Transverse colon (tissue), 4 donors: ENCODE results near the gene SOCS1. TPM values are rescaled to one million over a fixed set of nuclear protein-coding genes. Genes with fewer than 3 reads are reported as not detected.

Source experiments
- DNase-seq: peaks from one replicate; pipeline ENCODE4 v3.0.0-alpha.2; 2019
- H3K27ac ChIP-seq, 4 donors: fragments of 200-600 bp; sonication (generic); 2 replicates each; pipeline ENCODE4 v1.5.1; 2016 to 2018; ENCODE audit warnings: inconsistent platforms in 4 of 4
- H3K27me3 ChIP-seq: fragments of 200-600 bp; sonication (generic); 2 replicates; pipeline ENCODE4 v1.5.1; 2017; ENCODE audit warnings: inconsistent platforms
- H3K36me3 ChIP-seq, 4 donors: fragments of 200-600 bp; sonication (generic); 2 replicates each; pipeline ENCODE4 v1.5.1; 2017 to 2019; ENCODE audit warnings: inconsistent platforms in 4 of 4
- H3K4me1 ChIP-seq, 4 donors: fragments of 200-600 bp; sonication (generic); 2 replicates each; pipeline ENCODE4 v1.5.1; 2017 to 2020; ENCODE audit warnings: inconsistent platforms in 4 of 4
- H3K4me3 ChIP-seq, 4 donors: fragments of 200-600 bp; sonication (generic); 1 replicate in 1 of 4; 2 replicates in 3 of 4; pipeline versions ENCODE4 v1.5.1 to v1.6.1; 2017 to 2019; ENCODE audit warnings: inconsistent platforms in 4 of 4
- H3K9me3 ChIP-seq, 2 donors: fragments of 200-600 bp; sonication (generic); 2 replicates each; pipeline ENCODE4 v1.5.1; 2017 to 2019; ENCODE audit warnings: inconsistent platforms in 2 of 2
- CTCF ChIP-seq, 5 experiments: fragments of 200-600 bp in 3 of 5; fragments of 450-650 bp in 2 of 5; sonication (generic) in 3 of 5; IDR thresholded peaks; 1 replicate in 2 of 5; 2 replicates in 3 of 5; pipeline ENCODE4 v1.5.1; 2016 to 2017; ENCODE audit warnings: antibody characterized with exemption in 5 of 5, inconsistent platforms in 3 of 5, mild to moderate bottlenecking in 2 of 5, moderate library complexity in 1 of 5
- EP300 ChIP-seq: sonication (generic); formaldehyde crosslinking; IDR thresholded peaks from one replicate; pipeline ENCODE4 v1.6.1; 2017; ENCODE audit warnings: antibody characterized with exemption, low read depth
- POLR2A ChIP-seq: fragments of 450-650 bp; IDR thresholded peaks from one replicate; pipeline ENCODE4 v1.6.1; 2016; ENCODE audit warnings: antibody characterized with exemption, mild to moderate bottlenecking, moderate library complexity
- POLR2AphosphoS5 ChIP-seq, 3 donors: sonication (generic); formaldehyde crosslinking; IDR thresholded peaks; one replicate each; pipeline ENCODE4 v1.6.1; 2016; ENCODE audit warnings: antibody characterized with exemption in 3 of 3
- WGBS, 2 donors: methylation state at CpG; one replicate each; pipeline ENCODE4 v1.1.5; 2018; ENCODE audit warnings: low coverage in 1 of 2; 5-methylcytosine and 5-hydroxymethylcytosine counted together
- in situ Hi-C, 4 donors: fragments of 200-750 bp; cut with MboI; loops; one replicate each; pipeline versions ENCODE4 v1.15.0 to v1.15.1; 2017; ENCODE audit warnings: low sequenced_read_pairs in 3 of 4, low pct_ligation_motif_present in 1 of 4, low pct_unique_long_range_greater_than_20kb in 1 of 4
- intact Hi-C: fragments of 100-400 bp; cut with DNase I; formaldehyde crosslinking; loops from one replicate; pipeline ENCODE4 v1.15.1; 2023; ENCODE audit warnings: low total_unique reads
- total RNA-seq, 4 donors: library from RNA; depleted of rRNA; stranded (reverse); fragments of >200 nt; gene quantifications; one replicate each; pipeline ENCODE4 v1.1.0, GENCODE V29; 2016

Gene SOCS1
- total RNA-seq, 4 donors from 2014 or later = 2.2 to 17.6 (median 10.8) TPM

GRCh38 chr16:11213799-11214198 is 42.2 kb downstream of the SOCS1 start:
- 81 to 93% methylated on average over 2 to 7 of the region's 7 CpGs for WGBS, 2 donors
- intact Hi-C loops = no loop called here
- H3K27ac ChIP-seq = no peak overlapping the region

GRCh38 chr16:11213373-11213772 is 42.6 kb downstream of the SOCS1 start:
- Histone ChIP-seq H3K36me3 (no peaks in the 10 kb centered on the region), H3K27ac (no peak overlapping the region), H3K4me1 (no peaks in the 10 kb centered on the region), H3K4me3 (no peak overlapping the region), H3K27me3 (no peaks in the 10 kb centered on the region), H3K9me3 (peaks cover 0 to 12% of the 10 kb centered on the region in 2 donors)
- intact Hi-C loops (no loop called here), in situ Hi-C loops (no loop called here)
- WGBS, 2 donors = 87% methylated on average over 5 of the region's 5 CpGs; no CpG with 5 or more reads in 1 of the 2 donors
- TF ChIP-seq CTCF (IDR thresholded peaks at IDR 0.05) = no peak
- DNase-seq = no peak

More at GRCh38 chr16:11213799-11214198, 42.2 kb downstream of the SOCS1 start:
- no peaks in the 10 kb centered on the region for H3K27me3 ChIP-seq
- H3K36me3 ChIP-seq = no peaks in the 10 kb centered on the region
- in situ Hi-C loops = no loop called here
- DNase-seq = no peak
- H3K4me3 ChIP-seq = no peak overlapping the region
- H3K9me3 ChIP-seq = peaks cover 4 to 16% of the 10 kb centered on the region in 2 donors
- no peaks in the 10 kb centered on the region for H3K4me1 ChIP-seq
- TF ChIP-seq EP300 (no peak), POLR2AphosphoS5 (IDR thresholded peaks at IDR 0.05) (no peak), POLR2A (no peak), CTCF (IDR thresholded peaks at IDR 0.05) (no peak)

- DNase-seq = no peak
- TF ChIP-seq POLR2AphosphoS5 (IDR thresholded peaks at IDR 0.05) = no peak
- no peak for TF ChIP-seq CTCF (IDR thresholded peaks at IDR 0.05)
- no peak for TF ChIP-seq EP300
- no peak for TF ChIP-seq POLR2A
- WGBS, 2 donors = 70% methylated on average over 16 of the region's 16 CpGs; no CpG with 5 or more reads in 1 of the 2 donors
- Histone ChIP-seq H3K9me3 (peaks cover 0 to 6% of the 10 kb centered on the region in 2 donors), H3K4me1 (no peaks in the 10 kb centered on the region), H3K27me3 (no peaks in the 10 kb centered on the region), H3K36me3 (no peaks in the 10 kb centered on the region), H3K27ac (no peak overlapping the region), H3K4me3 (no peak overlapping the region)
- intact Hi-C loops = no loop called here
- in situ Hi-C loops = no loop called here
These were observed 43.2 kb downstream of the SOCS1 start for GRCh38 chr16:11212798-11213196.

GRCh38 chr16:11211977-11212797 is 43.8 kb downstream of the SOCS1 start:
- H3K4me3 ChIP-seq = no peak overlapping the region
- no peaks in the 10 kb centered on the region for H3K36me3 ChIP-seq
- intact Hi-C loops (no loop called here), in situ Hi-C loops (no loop called here)
- no peaks in the 10 kb centered on the region for H3K4me1 ChIP-seq
- no peaks in the 10 kb centered on the region for H3K27me3 ChIP-seq
- TF ChIP-seq POLR2A = no peak
- no peak for TF ChIP-seq POLR2AphosphoS5 (IDR thresholded peaks at IDR 0.05)
- no peak for TF ChIP-seq CTCF (IDR thresholded peaks at IDR 0.05)
- no peak for TF ChIP-seq EP300
- peaks cover 0 to 3% of the 10 kb centered on the region in 2 donors for H3K9me3 ChIP-seq
- H3K27ac ChIP-seq = no peak overlapping the region
- DNase-seq = no peak
- WGBS, 2 donors = 68 to 80% methylated on average over 1 to 16 of the region's 16 CpGs
